ENCODE measurements around the gene EPG5.
"Not testable (repeated sequence)": the region's sequence is repeated elsewhere in the genome, so short reads cannot be mapped to it uniquely, and the experiment has no call there.

Gene EPG5

DNA sequence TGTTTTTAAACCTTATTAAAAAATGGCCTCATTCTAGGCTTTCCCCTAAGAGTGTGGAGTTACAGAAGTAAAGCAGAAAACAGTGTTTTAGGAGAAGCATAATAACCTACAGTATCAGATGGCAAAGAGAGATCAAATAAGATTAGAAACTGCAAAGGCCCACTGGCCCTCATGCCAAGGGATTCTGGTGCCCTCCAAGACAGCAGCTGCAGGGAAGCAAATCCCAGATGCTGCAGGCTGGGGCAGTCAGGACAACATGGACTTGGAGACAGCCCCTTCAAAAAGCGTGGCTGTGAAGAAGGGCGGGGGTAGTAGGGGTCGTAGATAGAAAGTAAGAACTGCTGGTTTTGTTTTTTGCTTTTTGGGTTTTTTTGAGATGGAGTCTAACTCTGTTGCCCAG is 28.3 kb upstream of the EPG5 start:
- Mint-ChIP-seq H3K36me3 (ENCODE audit: low read depth) (peaks cover 8% of the 10 kb centered on the region), H3K9me3 (no peaks in the 10 kb centered on the region), H3K4me3 (no peak overlapping the region), H3K27ac (no peak overlapping the region), H3K27me3 (ENCODE audit: low read depth) (peaks cover 5% of the 10 kb centered on the region), H3K4me1 (ENCODE audit: low read depth) (peaks cover 20% of the 10 kb centered on the region)

GRCh38 chr18:45993438-45993837 is 26.3 kb upstream of the EPG5 start:
- Mint-ChIP-seq H3K4me3 (no peak overlapping the region), H3K36me3 (ENCODE audit: low read depth) (peaks cover 11% of the 10 kb centered on the region), H3K9me3 (peaks cover 4% of the 10 kb centered on the region), H3K27ac (no peak overlapping the region), H3K4me1 (ENCODE audit: low read depth) (peaks cover 12% of the 10 kb centered on the region), H3K27me3 (ENCODE audit: low read depth) (peaks cover 5% of the 10 kb centered on the region)

DNA sequence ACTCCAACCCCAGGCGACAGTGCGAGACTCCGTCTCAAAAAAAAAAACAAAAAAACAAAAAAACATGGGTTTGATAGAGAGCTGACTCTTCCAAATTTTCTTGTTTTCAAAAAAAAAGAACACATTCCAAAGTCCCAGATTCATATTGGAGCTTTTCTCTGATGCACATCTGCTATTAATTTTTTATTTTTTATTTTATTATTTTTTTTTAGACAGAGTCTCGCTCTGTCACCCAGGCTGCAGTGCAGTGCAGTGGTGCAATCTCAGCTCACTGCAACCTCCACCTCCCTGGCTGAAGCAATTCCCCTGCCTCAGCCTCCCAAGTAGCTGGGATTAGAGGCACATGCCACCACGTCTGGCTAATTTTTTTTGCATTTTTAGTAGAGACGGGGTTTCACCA is 25.4 kb upstream of the EPG5 start:
- not testable (repeated sequence) for H3K4me1 Mint-ChIP-seq (ENCODE audit: low read depth); H3K4me3 Mint-ChIP-seq; H3K27ac Mint-ChIP-seq; H3K27me3 Mint-ChIP-seq (ENCODE audit: low read depth); H3K9me3 Mint-ChIP-seq
- peaks cover 15% of the 10 kb centered on the region for H3K36me3 Mint-ChIP-seq (ENCODE audit: low read depth)

- H3K4me1 Mint-ChIP-seq (ENCODE audit: low read depth), result peaks cover 3% of the 10 kb centered on the region
- H3K4me3 Mint-ChIP-seq, result no peak overlapping the region
- peaks cover 17% of the 10 kb centered on the region for H3K36me3 Mint-ChIP-seq (ENCODE audit: low read depth)
- no peak overlapping the region for H3K27ac Mint-ChIP-seq
- peaks cover 5% of the 10 kb centered on the region for H3K27me3 Mint-ChIP-seq (ENCODE audit: low read depth)
- H3K9me3 Mint-ChIP-seq, result peaks cover 4% of the 10 kb centered on the region
Observed at GRCh38 chr18:45991788-45992187, 24.7 kb upstream of the EPG5 start.

- H3K36me3 Mint-ChIP-seq (ENCODE audit: low read depth), result peaks cover 9% of the 10 kb centered on the region
- H3K27me3 Mint-ChIP-seq (ENCODE audit: low read depth), result no peaks in the 10 kb centered on the region
- H3K9me3 Mint-ChIP-seq, result peaks cover 4% of the 10 kb centered on the region
- H3K4me1 Mint-ChIP-seq (ENCODE audit: low read depth), result no peaks in the 10 kb centered on the region
- H3K4me3 Mint-ChIP-seq, result no peak overlapping the region
- no peak overlapping the region for H3K27ac Mint-ChIP-seq
Observed at GRCh38 chr18:45984546-45985235, 17.6 kb upstream of the EPG5 start.

DNA sequence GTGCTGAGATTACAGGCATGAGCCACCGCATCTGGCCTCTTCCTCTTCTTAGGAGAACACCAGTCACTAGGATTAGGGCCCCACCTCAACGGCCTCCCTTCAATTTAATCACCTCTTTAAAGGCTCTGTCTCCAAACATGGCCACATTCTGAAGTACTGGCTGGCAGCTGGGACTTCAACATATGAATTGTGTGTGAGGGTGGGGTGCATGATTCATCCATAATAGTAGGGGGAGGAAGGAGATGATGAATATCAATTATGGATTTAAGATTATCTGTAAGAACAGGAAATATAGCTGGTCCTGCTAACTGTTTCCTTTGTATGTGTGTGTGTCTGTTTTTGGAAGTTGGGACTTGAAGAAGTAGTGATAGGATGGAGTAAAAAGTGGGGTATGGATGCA is 14.7 kb upstream of the EPG5 start:
- no peaks in the 10 kb centered on the region for H3K27me3 Mint-ChIP-seq (ENCODE audit: low read depth)
- no peaks in the 10 kb centered on the region for H3K4me1 Mint-ChIP-seq (ENCODE audit: low read depth)
- no peaks in the 10 kb centered on the region for H3K9me3 Mint-ChIP-seq
- no peaks in the 10 kb centered on the region for H3K36me3 Mint-ChIP-seq (ENCODE audit: low read depth)
- H3K4me3 Mint-ChIP-seq, result no peak overlapping the region
- no peak overlapping the region for H3K27ac Mint-ChIP-seq

- Mint-ChIP-seq H3K27me3 (ENCODE audit: low read depth) (no peaks in the 10 kb centered on the region), H3K4me1 (ENCODE audit: low read depth) (no peaks in the 10 kb centered on the region), H3K4me3 (no peak overlapping the region), H3K36me3 (ENCODE audit: low read depth) (no peaks in the 10 kb centered on the region), H3K9me3 (no peaks in the 10 kb centered on the region), H3K27ac (no peak overlapping the region)
Observed at GRCh38 chr18:45980229-45980628, 13.1 kb upstream of the EPG5 start.

DNA sequence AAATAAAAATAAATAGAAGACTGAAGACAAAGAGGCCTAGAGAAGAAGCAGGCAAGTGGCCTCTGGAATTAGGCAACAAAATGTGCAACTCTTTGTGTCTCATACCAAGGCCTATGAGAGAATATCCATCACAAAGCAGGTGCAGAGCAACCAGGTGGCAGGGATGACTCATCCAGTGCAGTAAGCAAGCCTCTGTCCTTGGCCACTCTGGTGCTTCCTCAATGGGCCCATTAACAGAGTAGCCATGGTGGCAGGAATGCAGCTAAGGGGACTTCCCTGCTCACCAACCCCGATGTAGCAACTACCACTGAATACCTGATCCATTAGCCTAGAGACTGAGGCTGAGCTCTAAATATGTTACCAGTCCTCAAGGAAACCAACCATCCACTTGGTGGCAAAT is 11.0 kb upstream of the EPG5 start:
- no peaks in the 10 kb centered on the region for H3K9me3 Mint-ChIP-seq
- H3K27ac Mint-ChIP-seq, result no peak overlapping the region
- no peak overlapping the region for H3K4me3 Mint-ChIP-seq
- H3K27me3 Mint-ChIP-seq (ENCODE audit: low read depth), result no peaks in the 10 kb centered on the region
- H3K36me3 Mint-ChIP-seq (ENCODE audit: low read depth), result no peaks in the 10 kb centered on the region
- peaks cover 6% of the 10 kb centered on the region for H3K4me1 Mint-ChIP-seq (ENCODE audit: low read depth)

DNA sequence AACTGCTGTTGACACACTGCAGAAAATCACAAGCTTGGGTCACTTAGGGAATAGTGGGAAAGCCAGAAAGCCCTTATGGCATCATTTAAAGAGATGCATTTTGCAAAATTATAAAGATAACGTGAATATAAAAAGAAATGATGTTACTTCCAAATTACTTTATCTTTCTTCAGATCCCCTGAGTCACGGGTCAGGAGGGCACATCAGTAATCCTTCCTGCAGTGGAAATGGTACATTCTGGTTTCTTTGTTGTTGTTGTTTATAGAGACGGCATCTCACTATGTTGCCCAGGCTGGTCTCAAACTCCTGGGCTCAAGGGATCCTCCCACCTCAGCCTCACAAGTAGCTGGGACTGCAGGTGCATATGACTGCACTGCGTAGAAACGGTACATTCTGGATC is 9.8 kb upstream of the EPG5 start:
- H3K9me3 Mint-ChIP-seq, result no peaks in the 10 kb centered on the region
- no peaks in the 10 kb centered on the region for H3K27me3 Mint-ChIP-seq (ENCODE audit: low read depth)
- H3K4me3 Mint-ChIP-seq, result no peak overlapping the region
- H3K27ac Mint-ChIP-seq, result no peak overlapping the region
- H3K4me1 Mint-ChIP-seq (ENCODE audit: low read depth), result peaks cover 6% of the 10 kb centered on the region
- H3K36me3 Mint-ChIP-seq (ENCODE audit: low read depth), result no peaks in the 10 kb centered on the region

- H3K4me1 Mint-ChIP-seq (ENCODE audit: low read depth), result peaks cover 6% of the 10 kb centered on the region
- H3K27ac Mint-ChIP-seq, result no peak overlapping the region
- no peaks in the 10 kb centered on the region for H3K36me3 Mint-ChIP-seq (ENCODE audit: low read depth)
- no peaks in the 10 kb centered on the region for H3K9me3 Mint-ChIP-seq
- H3K4me3 Mint-ChIP-seq, result no peak overlapping the region
- H3K27me3 Mint-ChIP-seq (ENCODE audit: low read depth), result no peaks in the 10 kb centered on the region
Observed at GRCh38 chr18:45976566-45976965, 9.4 kb upstream of the EPG5 start.

DNA sequence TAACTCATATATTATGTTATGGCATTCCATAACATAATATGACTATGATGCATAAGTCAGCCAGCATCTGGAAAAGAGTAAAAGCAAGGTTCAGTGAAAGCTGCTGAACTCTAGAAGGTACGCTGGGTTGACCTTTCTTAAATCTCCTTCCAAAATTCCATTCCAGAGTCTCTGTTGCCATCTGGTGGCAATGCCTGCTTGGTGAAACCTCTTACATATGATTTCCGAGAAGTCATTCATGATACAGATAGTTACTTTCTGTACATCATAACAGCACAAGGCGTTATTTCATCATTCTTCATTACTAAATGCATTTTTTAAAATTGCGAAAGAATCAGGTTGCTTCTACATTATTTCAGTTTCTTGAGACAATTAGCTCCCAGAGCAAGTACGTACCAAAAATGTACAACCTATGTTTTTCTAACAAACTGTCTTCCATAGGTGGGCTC is 7.0 kb upstream of the EPG5 start:
- Mint-ChIP-seq H3K27me3 (ENCODE audit: low read depth) (no peaks in the 10 kb centered on the region), H3K4me3 (no peak overlapping the region), H3K9me3 (no peaks in the 10 kb centered on the region), H3K4me1 (ENCODE audit: low read depth) (peaks cover 6% of the 10 kb centered on the region), H3K36me3 (ENCODE audit: low read depth) (no peaks in the 10 kb centered on the region), H3K27ac (peak overlapping the region; percentile 45)

- Mint-ChIP-seq H3K36me3 (ENCODE audit: low read depth) (peaks cover 27% of the 10 kb centered on the region), H3K4me3 (peak overlapping the region; percentile 36), H3K4me1 (ENCODE audit: low read depth) (peaks cover 39% of the 10 kb centered on the region)
- H3K27ac Mint-ChIP-seq; H3K9me3 Mint-ChIP-seq; H3K27me3 Mint-ChIP-seq (ENCODE audit: low read depth): not testable (repeated sequence)
Observed at GRCh38 chr18:45964913-45965312, 2.2 kb downstream of the EPG5 start.

- H3K4me1 Mint-ChIP-seq (ENCODE audit: low read depth), result peaks cover 41% of the 10 kb centered on the region
- H3K4me3 Mint-ChIP-seq, result no peak overlapping the region
- H3K27ac Mint-ChIP-seq, result peak overlapping the region; percentile 62
- peaks cover 27% of the 10 kb centered on the region for H3K36me3 Mint-ChIP-seq (ENCODE audit: low read depth)
- peaks cover under 1% of the 10 kb centered on the region for H3K27me3 Mint-ChIP-seq (ENCODE audit: low read depth)
- H3K9me3 Mint-ChIP-seq, result no peaks in the 10 kb centered on the region
Observed at GRCh38 chr18:45962866-45963265, 4.3 kb downstream of the EPG5 start.

DNA sequence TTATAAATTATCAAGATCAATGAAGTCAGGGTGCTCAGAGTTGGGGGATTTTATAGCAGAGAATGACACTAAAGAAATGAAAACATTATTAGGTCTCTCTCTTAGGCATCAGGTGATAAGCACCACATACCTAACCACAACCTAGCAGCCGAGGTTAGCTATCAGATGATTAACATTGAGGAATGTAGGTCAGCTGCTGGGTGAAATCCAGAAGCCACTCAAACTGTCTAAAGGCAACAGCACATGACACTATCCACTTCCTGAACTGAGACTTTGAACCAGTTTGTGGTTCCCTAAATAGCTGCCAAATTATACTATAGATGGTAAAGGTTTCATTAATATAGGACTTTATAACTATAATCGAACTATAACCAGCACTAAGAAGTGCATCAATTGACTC is 4.7 kb downstream of the EPG5 start:
- peaks cover 27% of the 10 kb centered on the region for H3K36me3 Mint-ChIP-seq (ENCODE audit: low read depth)
- peaks cover 38% of the 10 kb centered on the region for H3K4me1 Mint-ChIP-seq (ENCODE audit: low read depth)
- H3K9me3 Mint-ChIP-seq, result no peaks in the 10 kb centered on the region
- H3K4me3 Mint-ChIP-seq, result no peak overlapping the region
- no peaks in the 10 kb centered on the region for H3K27me3 Mint-ChIP-seq (ENCODE audit: low read depth)
- no peak overlapping the region for H3K27ac Mint-ChIP-seq

GRCh38 chr18:45959484-45959883 is 7.6 kb downstream of the EPG5 start:
- Mint-ChIP-seq H3K4me1 (ENCODE audit: low read depth) (peaks cover 28% of the 10 kb centered on the region), H3K36me3 (ENCODE audit: low read depth) (peaks cover 33% of the 10 kb centered on the region)
- H3K27me3 Mint-ChIP-seq (ENCODE audit: low read depth); H3K9me3 Mint-ChIP-seq; H3K27ac Mint-ChIP-seq; H3K4me3 Mint-ChIP-seq: not testable (repeated sequence)

- Mint-ChIP-seq H3K27me3 (ENCODE audit: low read depth) (no peaks in the 10 kb centered on the region), H3K4me3 (no peak overlapping the region), H3K27ac (no peak overlapping the region), H3K36me3 (ENCODE audit: low read depth) (peaks cover 39% of the 10 kb centered on the region), H3K9me3 (no peaks in the 10 kb centered on the region), H3K4me1 (ENCODE audit: low read depth) (peaks cover 28% of the 10 kb centered on the region)
Observed at GRCh38 chr18:45958730-45959129, 8.4 kb downstream of the EPG5 start.

All from T-helper 1 cell treated with Interleukin-12 subunit alpha and Interleukin-12 subunit beta and Interleukin-4 antibody, amounts not matched to agents 30 μg/mL and 1 μg/mL, for 36 hours (primary cell).